Stimulated activated CD8-positive, alpha-beta memory T cell treated with anti-CD3 and anti-CD28 coated beads, Interleukin-4, amount 100 ng/mL, for 24 hours (primary cell): Measurements from ENCODE around the gene TRMT112.
"Not testable (repeated sequence)": the region's sequence is repeated elsewhere in the genome, so short reads cannot be mapped to it uniquely, and the experiment has no call there.

ENCODE experiments used
- DNase-seq: peaks from one replicate; pipeline ENCODE4 v3.0.0-alpha.2; 2020; ENCODE audit warnings: low read depth

The TRMT112 gene

GRCh38 chr11:64331569-64332371 is 14.4 kb upstream of the TRMT112 start:
- DNase-seq, result peak; percentile 71

DNA sequence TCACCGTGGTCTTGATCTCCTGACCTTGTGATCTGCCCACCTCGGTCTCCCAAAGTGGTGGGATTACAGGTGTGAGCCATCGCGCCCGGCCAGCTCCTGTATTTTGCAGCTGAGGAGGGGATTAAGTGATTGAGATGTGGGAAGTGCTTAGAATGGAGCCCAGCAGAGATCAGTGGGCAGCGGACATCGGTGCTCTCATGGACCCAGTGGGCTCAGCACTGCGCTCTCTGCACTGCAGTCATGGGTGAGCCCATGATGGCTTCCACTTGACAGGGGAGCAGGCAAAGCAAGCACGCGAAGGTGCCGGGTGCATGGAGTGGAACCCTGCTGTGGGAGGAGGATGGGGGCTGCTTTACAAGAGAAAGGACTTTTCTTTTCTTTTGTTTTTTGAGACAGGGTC is 13.5 kb upstream of the TRMT112 start:
- no peak for DNase-seq

DNA sequence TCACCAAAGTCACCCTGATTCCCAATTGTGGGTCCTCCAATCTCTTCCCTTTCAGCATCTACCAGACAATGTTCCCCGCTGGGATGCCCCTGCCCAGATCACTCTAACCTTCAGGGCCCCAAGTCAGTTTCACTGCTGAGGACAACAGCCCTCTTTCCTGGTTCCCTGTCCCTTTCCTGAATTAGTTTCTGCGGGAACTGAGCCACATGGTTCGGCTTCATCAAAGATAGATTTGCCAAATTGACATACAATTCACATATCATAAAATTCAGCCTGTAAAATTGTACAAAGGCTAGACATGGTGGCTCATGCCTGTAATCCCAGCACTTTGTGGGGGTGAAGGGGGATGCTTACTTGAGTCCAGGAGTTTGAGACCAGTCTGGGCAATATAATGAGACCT is 10.6 kb upstream of the TRMT112 start:
- no peak for DNase-seq

DNA sequence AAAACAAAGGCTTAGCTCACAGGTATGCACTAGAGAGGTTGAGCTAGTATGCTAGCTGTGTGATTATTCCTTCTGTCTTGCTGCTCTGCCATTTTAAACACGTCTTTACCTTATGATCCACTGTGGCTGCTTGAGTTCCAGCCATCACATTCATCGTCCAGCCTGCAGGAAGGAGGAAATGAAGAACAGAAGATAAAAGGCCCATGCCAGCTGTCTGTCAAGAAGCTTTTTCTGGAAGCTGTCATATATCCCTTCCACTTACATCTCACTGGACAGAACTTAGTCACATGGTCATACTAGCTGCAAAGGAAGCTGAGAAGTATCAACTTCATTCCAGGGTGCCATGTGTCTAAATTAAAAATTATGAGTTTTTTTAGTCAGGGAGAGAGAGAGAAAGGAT is 10.0 kb upstream of the TRMT112 start:
- no peak for DNase-seq

GRCh38 chr11:64324692-64325469 is 7.5 kb upstream of the TRMT112 start:
- no peak for DNase-seq

DNA sequence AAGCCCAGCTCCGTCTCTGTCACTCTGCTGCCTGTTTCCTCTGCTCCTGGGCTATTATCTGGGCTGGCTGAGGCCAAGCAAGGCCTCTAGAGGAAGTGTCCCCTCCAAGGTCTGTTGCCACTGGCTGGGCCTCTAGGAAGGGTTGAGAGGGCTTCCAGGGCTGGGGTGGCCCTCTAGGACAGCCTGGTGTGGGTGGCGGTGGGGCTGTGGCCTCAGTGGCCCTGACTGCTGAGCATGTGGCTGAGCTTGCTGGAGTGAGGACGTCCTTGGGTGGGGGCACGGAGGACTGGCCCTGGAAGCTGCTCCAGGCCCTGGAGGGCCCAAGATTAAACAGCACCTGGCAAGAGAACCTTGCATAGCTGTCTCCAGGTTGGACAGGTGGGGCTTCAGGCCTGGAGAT is 6.6 kb upstream of the TRMT112 start:
- DNase-seq, result not testable (repeated sequence)

- no peak for DNase-seq
These were observed 6.0 kb upstream of the TRMT112 start for GRCh38 chr11:64323373-64323772.

- no peak for DNase-seq
These were observed 5.5 kb upstream of the TRMT112 start for GRCh38 chr11:64322925-64323260.

DNA sequence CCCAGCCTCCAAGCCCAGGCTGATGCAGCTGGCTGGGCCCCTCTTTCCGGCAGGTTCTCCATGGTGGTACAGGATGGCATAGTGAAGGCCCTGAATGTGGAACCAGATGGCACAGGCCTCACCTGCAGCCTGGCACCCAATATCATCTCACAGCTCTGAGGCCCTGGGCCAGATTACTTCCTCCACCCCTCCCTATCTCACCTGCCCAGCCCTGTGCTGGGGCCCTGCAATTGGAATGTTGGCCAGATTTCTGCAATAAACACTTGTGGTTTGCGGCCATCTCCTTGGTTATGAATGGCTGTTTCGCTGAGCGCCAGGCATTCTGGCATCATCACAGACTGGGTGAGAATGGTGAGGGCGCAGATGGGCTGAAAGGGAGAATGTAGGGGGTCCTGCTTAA is 4.2 kb upstream of the TRMT112 start:
- DNase-seq, result no peak

DNA sequence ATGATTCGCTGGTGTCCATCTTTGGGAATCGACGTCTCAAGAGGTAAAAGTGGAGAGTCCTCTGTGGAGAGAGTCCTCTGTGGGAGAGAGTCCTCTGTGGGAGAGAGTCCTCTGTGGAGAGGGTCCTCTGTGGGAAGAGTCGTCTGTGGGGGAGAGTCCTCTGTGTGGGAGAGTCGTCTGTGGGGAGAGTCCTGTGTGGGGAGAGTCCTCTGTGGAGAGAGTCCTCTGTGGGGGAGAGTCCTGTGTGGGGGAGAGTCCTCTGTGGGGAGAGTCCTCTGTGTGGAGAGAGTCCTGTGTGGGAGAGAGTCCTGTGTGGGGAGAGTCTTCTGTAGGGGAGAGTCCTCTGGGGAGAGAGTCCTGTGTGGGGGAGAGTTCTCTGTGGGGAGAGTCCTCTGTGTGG is 3.7 kb upstream of the TRMT112 start:
- DNase-seq, result no peak

GRCh38 chr11:64320556-64320955 is 3.2 kb upstream of the TRMT112 start:
- DNase-seq, result no peak

- DNase-seq, result no peak
These were observed 1.7 kb upstream of the TRMT112 start for GRCh38 chr11:64318766-64319761.

DNA sequence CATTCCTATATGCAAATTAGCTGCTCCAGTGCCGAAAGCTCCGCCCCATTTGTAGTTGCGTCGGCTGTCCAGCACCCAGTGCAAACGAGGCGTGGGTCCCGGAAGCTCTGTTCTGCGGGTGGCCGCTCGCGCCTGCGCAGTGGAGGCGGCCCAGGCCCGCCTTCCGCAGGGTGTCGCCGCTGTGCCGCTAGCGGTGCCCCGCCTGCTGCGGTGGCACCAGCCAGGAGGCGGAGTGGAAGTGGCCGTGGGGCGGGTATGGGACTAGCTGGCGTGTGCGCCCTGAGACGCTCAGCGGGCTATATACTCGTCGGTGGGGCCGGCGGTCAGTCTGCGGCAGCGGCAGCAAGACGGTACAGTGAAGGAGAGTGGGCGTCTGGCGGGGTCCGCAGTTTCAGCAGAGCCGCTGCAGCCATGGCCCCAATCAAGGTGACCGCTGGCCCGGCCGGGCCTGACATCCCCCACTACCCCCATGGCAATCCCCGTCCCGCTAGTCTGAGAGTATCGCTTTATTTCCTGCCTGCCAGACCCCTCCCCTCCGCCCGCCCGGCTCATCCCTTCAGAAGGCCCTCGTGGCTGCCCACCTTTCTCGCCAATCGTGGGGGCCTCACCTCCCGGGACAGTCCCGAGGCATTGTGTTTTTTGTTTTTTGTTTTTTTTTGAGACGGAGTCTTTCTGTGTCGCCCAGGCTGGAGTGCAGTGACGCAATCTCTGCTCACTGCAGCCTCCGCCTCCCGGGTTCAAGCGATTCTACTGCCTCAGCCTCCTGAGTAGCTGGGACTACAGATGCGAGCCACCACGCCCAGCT is 804 bp upstream of the TRMT112 start, which contains the start of gene PRDX5:
TSS of gene PRDX5 (plus strand) at position 161 of the 805 bp plus-strand sequence. CDS start at position 256, 95 bp downstream.
- peak; percentile 90 for DNase-seq

DNA sequence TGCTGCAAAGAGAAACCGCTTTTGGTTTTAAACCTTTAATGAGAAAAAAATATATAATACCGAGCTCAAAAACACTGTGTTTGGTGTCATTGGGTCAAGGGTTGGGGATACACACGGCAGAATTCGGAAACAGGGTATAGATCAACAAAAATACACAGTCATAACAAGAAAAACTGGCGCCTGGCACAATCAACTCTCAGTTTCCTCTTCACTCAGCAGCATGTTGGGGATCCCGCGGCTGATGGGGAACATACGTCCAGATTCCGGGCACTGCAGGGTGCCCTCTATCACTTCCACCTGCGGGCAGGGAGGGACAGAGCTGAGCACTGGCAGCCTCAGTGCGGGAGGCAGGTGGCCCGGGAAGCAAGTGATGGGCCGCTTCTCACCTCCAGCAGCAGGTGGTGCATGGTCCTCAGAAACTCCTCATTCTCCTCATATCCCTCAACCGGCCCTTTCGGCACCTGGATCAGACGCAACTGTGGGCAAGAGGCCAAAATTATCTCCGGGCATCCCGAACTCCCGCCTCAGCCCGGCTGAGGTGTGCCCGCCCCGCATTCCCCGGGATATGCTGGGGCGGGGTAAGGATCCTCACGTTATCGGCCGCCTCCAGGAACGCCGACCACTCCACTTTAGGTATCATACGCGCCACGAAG is 561 bp downstream of the TRMT112 start:
- no peak for DNase-seq

- not testable (repeated sequence) for DNase-seq
These were observed 1.5 kb downstream of the TRMT112 start for GRCh38 chr11:64315667-64316526.

DNA sequence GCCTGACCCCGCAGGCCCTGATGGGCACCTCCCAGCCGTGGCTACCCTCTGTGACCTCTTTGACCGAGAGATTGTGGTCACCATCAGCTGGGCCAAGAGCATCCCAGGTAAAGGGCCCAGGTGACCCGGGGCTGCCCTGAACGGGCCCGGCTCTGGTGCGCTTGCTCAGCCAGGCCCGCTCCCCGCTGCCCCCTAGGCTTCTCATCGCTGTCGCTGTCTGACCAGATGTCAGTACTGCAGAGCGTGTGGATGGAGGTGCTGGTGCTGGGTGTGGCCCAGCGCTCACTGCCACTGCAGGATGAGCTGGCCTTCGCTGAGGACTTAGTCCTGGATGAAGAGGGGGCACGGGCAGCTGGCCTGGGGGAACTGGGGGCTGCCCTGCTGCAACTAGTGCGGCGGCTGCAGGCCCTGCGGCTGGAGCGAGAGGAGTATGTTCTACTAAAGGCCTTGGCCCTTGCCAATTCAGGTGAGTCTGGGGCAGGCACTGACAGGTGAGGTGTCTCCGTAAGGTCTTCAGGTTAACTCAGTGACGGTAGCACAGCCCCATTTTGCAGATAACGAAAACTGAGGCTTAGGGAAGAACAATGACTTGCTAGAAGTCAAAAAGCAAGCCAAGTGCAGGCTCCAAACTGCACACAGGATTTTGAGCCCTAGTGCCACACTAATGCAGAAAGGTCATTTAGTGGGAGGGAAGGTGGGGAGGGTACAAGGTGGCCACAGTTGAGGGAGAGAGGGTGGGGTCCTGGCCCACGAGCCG is 2.4 kb downstream of the TRMT112 start:
- no peak for DNase-seq

- DNase-seq, result no peak
These were observed 3.1 kb downstream of the TRMT112 start for GRCh38 chr11:64314146-64314804.

- no peak for DNase-seq
These were observed 3.7 kb downstream of the TRMT112 start for GRCh38 chr11:64313491-64314145.
